Omental fat pad (tissue), 4 donors: ENCODE measurements around the gene TMEM255A. TPM values are rescaled to one million over a fixed set of nuclear protein-coding genes. Genes with fewer than 3 reads are reported as not detected.

Experiments
- ATAC-seq: fragments of 150-250 bp; one replicate; pipeline ENCODE4 v1.9.1; 2016; ENCODE audit warnings: mild to moderate bottlenecking, moderate library complexity; ENCODE audit not compliant: low FRiP score
- DNase-seq: peaks from one replicate; pipeline ENCODE4 v3.0.0-alpha.2; 2019; ENCODE audit warnings: low spot score
- CTCF ChIP-seq, 3 donors: fragments of 450-650 bp; IDR thresholded peaks; one replicate each; pipeline ENCODE4 v1.5.1; 2016 to 2017; ENCODE audit warnings: antibody characterized with exemption in 3 of 3, mild to moderate bottlenecking in 3 of 3, moderate library complexity in 2 of 3
- total RNA-seq, 4 donors: library from RNA; depleted of rRNA; stranded (reverse); fragments of >200 nt; gene quantifications; one replicate each; pipeline ENCODE4 v1.1.0, GENCODE V29; 2016

TMEM255A gene
- total RNA-seq, 4 donors from 2014 or later, result 1.1 to 12.0 (median 4.8) TPM

GRCh38 chrX:120316587-120317283, 5.5 kb upstream of the TMEM255A start:
- no peak for DNase-seq
- no peak for ATAC-seq
- TF ChIP-seq CTCF (IDR thresholded peaks at IDR 0.05), result no peak

GRCh38 chrX:120315776-120316175, 4.5 kb upstream of the TMEM255A start:
- ATAC-seq (no peak), DNase-seq (no peak)
- no peak for TF ChIP-seq CTCF (IDR thresholded peaks at IDR 0.05)

- DNase-seq, result no peak
- no peak for ATAC-seq
- no peak for TF ChIP-seq CTCF (IDR thresholded peaks at IDR 0.05)
These were observed 434 bp upstream of the TMEM255A start for GRCh38 chrX:120311727-120312063.

GRCh38 chrX:120309873-120310705, 1.2 kb downstream of the TMEM255A start:
- no peak for DNase-seq
- TF ChIP-seq CTCF (IDR thresholded peaks at IDR 0.05), result no peak
- ATAC-seq, result no peak

- no peak for TF ChIP-seq CTCF (IDR thresholded peaks at IDR 0.05)
- DNase-seq (peak; percentile 29), ATAC-seq (peak; percentile 87)
These were observed 2.0 kb downstream of the TMEM255A start for GRCh38 chrX:120308959-120309872.

- TF ChIP-seq CTCF (IDR thresholded peaks at IDR 0.05), result no peak
- ATAC-seq, result no peak
- no peak for DNase-seq
These were observed 2.7 kb downstream of the TMEM255A start for GRCh38 chrX:120308558-120308957.
